Measurements from ENCODE around the gene NUTF2.
"Not testable (repeated sequence)": the region's sequence is repeated elsewhere in the genome, so short reads cannot be mapped to it uniquely, and the experiment has no call there.

The NUTF2 gene

GRCh38 chr16:67864044-67864443, 17.3 kb downstream of the NUTF2 start:
- DNase-seq (ENCODE audit: low read depth, low spot score): not testable (repeated sequence)

GRCh38 chr16:67864594-67864993, 17.9 kb downstream of the NUTF2 start:
- DNase-seq (ENCODE audit: low read depth, low spot score): no peak

GRCh38 chr16:67865318-67865717, 18.6 kb downstream of the NUTF2 start:
- no peak for DNase-seq (ENCODE audit: low read depth, low spot score)

- no peak for DNase-seq (ENCODE audit: low read depth, low spot score)
Measured at GRCh38 chr16:67868290-67868689, 21.6 kb downstream of the NUTF2 start.

- no peak for DNase-seq (ENCODE audit: low read depth, low spot score)
Measured at GRCh38 chr16:67869653-67870052, 22.9 kb downstream of the NUTF2 start.

DNA sequence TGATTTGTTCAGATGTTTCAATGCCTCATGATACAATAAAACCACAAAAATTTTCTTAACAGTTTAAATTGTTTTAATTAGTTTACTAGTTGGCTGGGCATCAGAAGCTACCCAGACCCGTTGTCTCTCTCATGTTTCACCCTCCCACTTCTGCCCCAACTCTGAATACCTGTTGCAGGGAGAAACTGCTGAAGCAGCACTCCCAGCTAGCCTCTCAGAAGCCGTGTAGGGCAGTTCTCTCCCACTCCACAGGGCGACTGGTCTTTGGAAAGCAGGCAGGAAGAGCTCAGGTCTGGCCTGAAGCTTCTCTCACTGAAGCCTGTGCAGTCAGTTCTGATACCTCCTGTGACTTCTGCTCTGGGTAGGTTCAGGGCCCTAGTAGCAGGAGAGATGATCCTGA, 24.5 kb downstream of the NUTF2 start:
- no peak for DNase-seq (ENCODE audit: low read depth, low spot score)

GRCh38 chr16:67872131-67872630, 25.4 kb downstream of the NUTF2 start:
- no peak for DNase-seq (ENCODE audit: low read depth, low spot score)

GRCh38 chr16:67872631-67873434, 26.1 kb downstream of the NUTF2 start, which contains the start of gene EDC4:
Gene EDC4 (plus strand): TSS chr16:67873052. CDS start chr16:67873262, 210 bp downstream.
- DNase-seq (ENCODE audit: low read depth, low spot score): peak; percentile 81

GRCh38 chr16:67873435-67874370, 27.0 kb downstream of the NUTF2 start:
- DNase-seq (ENCODE audit: low read depth, low spot score): no peak

DNA sequence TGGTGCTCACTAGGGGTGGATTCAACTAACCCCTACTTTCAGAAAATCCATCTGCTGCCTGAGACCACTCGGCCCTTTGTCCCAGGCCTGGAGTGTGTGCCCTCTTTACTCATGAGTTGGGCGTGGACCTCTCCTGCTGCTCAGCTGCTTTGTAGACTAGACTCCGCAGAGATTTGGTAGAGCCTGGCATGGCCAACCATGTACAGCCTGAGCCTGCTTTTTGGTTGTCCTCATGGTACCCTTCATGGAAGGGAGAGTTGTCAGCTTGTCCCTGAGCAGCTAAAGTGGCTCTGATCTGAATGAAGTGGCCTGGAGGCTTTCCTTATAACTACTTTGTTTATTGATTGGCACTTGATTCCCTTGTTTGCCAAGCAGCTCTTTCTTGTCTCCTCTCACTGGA, 27.6 kb downstream of the NUTF2 start:
- DNase-seq (ENCODE audit: low read depth, low spot score): no peak

GRCh38 chr16:67877064-67877463, 30.3 kb downstream of the NUTF2 start:
- no peak for DNase-seq (ENCODE audit: low read depth, low spot score)

DNA sequence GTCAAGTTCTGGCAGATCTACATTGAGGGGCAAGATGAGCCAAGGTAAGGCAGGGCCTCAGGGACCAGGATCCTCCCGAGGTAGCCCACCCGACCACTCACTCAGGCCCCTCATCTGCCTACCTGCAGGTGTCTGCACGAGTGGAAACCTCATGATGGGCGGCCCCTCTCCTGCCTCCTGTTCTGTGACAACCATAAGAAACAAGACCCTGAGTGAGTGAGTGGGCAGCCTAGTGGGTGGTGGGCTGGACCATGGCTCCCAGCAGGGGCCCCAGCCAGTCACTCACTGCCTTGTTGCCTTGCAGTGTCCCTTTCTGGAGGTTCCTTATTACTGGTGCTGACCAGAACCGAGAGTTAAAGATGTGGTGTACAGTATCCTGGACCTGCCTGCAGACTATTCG, 31.5 kb downstream of the NUTF2 start:
- no peak for DNase-seq (ENCODE audit: low read depth, low spot score)

- no peak for DNase-seq (ENCODE audit: low read depth, low spot score)
Measured at GRCh38 chr16:67878846-67879245, 32.1 kb downstream of the NUTF2 start.

- DNase-seq (ENCODE audit: low read depth, low spot score): no peak
Measured at GRCh38 chr16:67879462-67879861, 32.7 kb downstream of the NUTF2 start.

DNA sequence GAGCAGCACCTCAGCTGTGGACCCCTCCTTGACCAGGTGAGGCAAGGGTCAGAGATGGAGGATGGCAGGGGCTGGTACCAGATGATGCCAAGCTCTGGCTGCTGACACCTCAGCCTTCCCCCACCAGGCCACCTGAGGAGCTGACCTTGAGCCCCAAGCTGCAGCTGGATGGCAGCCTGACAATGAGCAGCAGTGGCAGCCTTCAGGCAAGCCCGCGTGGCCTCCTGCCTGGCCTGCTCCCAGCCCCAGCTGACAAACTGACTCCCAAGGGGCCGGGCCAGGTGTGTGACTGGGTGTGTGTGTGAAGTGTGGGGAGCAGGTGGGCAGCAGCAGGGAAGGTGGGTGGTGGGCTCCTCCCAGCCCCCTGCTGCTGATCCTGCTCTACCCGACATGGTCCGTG, 33.2 kb downstream of the NUTF2 start:
- no peak for DNase-seq (ENCODE audit: low read depth, low spot score)

DNA sequence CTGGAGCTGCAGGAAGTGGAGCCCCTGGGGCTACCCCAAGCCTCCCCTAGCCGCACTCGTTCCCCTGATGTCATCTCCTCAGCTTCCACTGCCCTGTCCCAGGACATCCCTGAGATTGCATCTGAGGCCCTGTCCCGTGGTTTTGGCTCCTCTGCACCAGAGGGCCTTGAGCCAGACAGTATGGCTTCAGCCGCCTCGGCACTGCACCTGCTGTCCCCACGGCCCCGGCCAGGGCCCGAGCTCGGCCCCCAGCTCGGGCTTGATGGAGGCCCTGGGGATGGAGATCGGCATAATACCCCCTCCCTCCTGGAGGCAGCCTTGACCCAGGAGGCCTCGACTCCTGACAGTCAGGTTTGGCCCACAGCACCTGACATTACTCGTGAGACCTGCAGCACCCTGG, 33.9 kb downstream of the NUTF2 start:
- no peak for DNase-seq (ENCODE audit: low read depth, low spot score)

GRCh38 chr16:67881621-67882161, 35.0 kb downstream of the NUTF2 start:
- DNase-seq (ENCODE audit: low read depth, low spot score): no peak

- DNase-seq (ENCODE audit: low read depth, low spot score): no peak
Measured at GRCh38 chr16:67882374-67883145, 35.8 kb downstream of the NUTF2 start.

DNA sequence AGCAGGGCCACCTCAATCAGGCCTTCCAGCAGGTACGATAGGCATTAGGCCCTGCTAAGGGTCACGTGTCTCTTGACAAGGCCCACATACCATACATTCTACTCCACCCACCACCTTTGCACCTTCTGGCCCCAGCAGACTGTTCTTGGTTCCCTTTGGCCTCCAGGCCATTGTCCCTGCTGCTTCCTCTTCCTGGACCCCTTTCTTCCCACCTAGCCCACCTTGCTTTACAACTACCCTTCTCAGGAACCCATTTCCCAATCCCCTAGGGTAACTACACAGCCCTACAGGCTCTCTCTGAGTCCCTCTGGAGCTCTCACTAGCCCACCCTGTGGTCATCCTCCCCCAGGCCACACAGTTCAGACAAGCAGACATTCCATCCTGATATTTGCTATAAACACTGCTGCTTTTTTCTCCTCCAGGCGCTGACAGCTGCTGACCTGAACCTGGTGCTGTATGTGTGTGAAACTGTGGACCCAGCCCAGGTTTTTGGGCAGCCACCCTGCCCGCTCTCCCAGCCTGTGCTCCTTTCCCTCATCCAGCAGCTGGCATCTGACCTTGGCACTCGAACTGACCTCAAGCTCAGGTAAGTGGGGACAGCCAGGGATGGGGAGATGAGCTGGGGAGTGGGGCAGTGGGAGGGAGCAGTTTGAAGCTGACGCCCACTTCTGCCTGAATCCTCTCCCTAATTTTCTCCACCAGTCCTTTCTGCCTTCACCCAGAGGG, 36.6 kb downstream of the NUTF2 start:
- no peak for DNase-seq (ENCODE audit: low read depth, low spot score)

- DNase-seq (ENCODE audit: low read depth, low spot score): peak; percentile 42
Measured at GRCh38 chr16:67883872-67884261, 37.1 kb downstream of the NUTF2 start.

DNA sequence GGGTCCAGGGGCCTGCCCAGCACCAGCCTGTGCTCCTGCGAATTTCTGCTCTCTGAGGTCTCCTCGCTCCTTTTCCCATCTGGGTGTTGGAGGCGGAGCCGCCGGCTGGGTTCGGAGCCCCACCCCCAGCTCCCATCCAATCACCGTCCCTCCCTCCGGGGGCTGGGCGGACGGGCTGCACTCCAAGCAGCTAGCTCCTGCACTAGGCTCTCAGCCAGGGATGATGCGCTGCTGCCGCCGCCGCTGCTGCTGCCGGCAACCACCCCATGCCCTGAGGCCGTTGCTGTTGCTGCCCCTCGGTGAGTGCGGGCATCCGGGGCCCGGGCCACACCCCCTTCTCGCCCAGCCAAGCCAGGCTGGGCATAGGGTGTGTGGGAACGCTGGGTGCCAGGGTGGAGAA, 38.0 kb downstream of the NUTF2 start, which contains the start of gene NRN1L:
NRN1L (plus strand) TSS at position 202 of the 400 bp plus-strand sequence; CDS start at position 221, 19 bp downstream.
- no peak for DNase-seq (ENCODE audit: low read depth, low spot score)
